DOHH2 (cell line): ENCODE measurements around the gene PARP14.

Source experiments
- H3F3A ChIP-seq: fragments of 200-600 bp; sonication (generic), shearing (Covaris generic); 2 replicates; pipeline ENCODE4 v1.6.0; 2016; ENCODE audit warnings: antibody characterized with exemption, mild to moderate bottlenecking; ENCODE audit not compliant: control insufficient read depth, insufficient read depth
- H3K27ac ChIP-seq: fragments of 200-600 bp; sonication (generic); 2 replicates; pipeline ENCODE4 v1.5.1; 2014; ENCODE audit warnings: low read depth, mild to moderate bottlenecking, low read length, moderate library complexity
- H3K27me3 ChIP-seq: fragments of 200-600 bp; sonication (generic); 2 replicates; pipeline ENCODE4 v1.6.1; 2014; ENCODE audit warnings: mild to moderate bottlenecking, low read length, mixed read lengths; ENCODE audit not compliant: control insufficient read depth
- H3K36me3 ChIP-seq: fragments of 200-600 bp; sonication (generic); 2 replicates; pipeline ENCODE4 v1.6.1; 2014; ENCODE audit warnings: mild to moderate bottlenecking, low read length, moderate library complexity, mixed read lengths; ENCODE audit not compliant: control insufficient read depth
- H3K4me1 ChIP-seq: fragments of 200-600 bp; sonication (generic); 2 replicates; pipeline ENCODE4 v1.6.1; 2014; ENCODE audit warnings: mild to moderate bottlenecking, low read length, mixed read lengths; ENCODE audit not compliant: control insufficient read depth
- H3K4me2 ChIP-seq: fragments of 200-600 bp; sonication (generic); 2 replicates; pipeline ENCODE4 v1.6.0; 2014; ENCODE audit warnings: mild to moderate bottlenecking, low read length, moderate library complexity
- H3K4me3 ChIP-seq: fragments of 200-600 bp; sonication (generic); 2 replicates; pipeline ENCODE4 v1.5.1; 2014; ENCODE audit warnings: mild to moderate bottlenecking, low read length, mixed read lengths
- H3K79me2 ChIP-seq: fragments of 200-600 bp; sonication (generic); 2 replicates; pipeline ENCODE4 v1.6.1; 2014; ENCODE audit warnings: mild to moderate bottlenecking, low read length, mixed read lengths; ENCODE audit not compliant: control insufficient read depth
- H3K9me2 ChIP-seq: fragments of 200-600 bp; sonication (generic); replicated peaks from 2 replicates; pipeline ENCODE4 v1.6.1; 2014; ENCODE audit warnings: mild to moderate bottlenecking, low read length, mixed read lengths; ENCODE audit not compliant: control insufficient read depth
- H3K9me3 ChIP-seq: fragments of 200-600 bp; sonication (generic); 2 replicates; pipeline ENCODE4 v1.6.1; 2014; ENCODE audit warnings: antibody characterized with exemption, low read length, mixed read lengths; ENCODE audit not compliant: control insufficient read depth, insufficient read depth
- H4K20me1 ChIP-seq: fragments of 200-600 bp; sonication (generic); 2 replicates; pipeline ENCODE4 v1.6.0; 2014; ENCODE audit warnings: low read depth, mild to moderate bottlenecking, antibody characterized with exemption, low read length, moderate library complexity; ENCODE audit not compliant: control insufficient read depth, insufficient read depth
- EZH2phosphoT487 ChIP-seq: fragments of 200-600 bp; sonication (generic); IDR thresholded peaks from 2 replicates; pipeline ENCODE4 v1.6.1; 2017; ENCODE audit warnings: borderline replicate concordance, mild to moderate bottlenecking, antibody characterized with exemption, low read length, moderate library complexity, mixed read lengths
- TF ChIP-seq, protein P1 (sequence below): fragments of 200-600 bp; sonication (generic); IDR thresholded peaks from one replicate; pipeline ENCODE4 v1.5.1; 2014; ENCODE audit warnings: antibody characterized with exemption, mild to moderate bottlenecking, low read depth, low read length; ENCODE audit not compliant: poor library complexity, severe bottlenecking

The PARP14 gene

DNA sequence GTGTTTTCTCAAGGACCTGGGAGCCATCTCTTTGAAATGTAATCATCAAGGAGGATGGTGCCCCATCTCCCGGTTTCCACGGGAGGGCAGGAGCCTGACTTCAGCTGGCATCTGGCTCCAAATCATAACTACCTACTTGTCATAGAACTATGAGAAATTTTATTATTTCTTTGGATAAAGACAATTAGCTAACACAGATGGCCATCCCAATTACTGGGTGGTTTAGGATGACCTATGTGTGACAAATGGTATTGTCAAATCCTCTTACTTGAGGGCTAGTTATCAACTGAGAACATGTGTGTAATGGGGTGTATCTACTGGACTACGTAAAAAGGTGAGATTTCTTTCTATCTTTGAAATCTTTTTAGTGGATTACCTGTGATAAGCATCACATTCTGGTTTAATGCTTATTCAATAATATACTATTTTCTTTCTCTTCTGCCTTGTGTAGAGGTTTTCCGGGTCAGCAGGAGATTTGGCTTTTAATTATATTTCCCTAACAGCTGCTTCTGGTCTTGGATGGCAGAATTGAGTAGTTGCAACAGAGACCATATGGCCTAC is 15.3 kb upstream of the PARP14 start:
- no peak for TF ChIP-seq EZH2phosphoT487
- TF ChIP-seq, protein P1, sequence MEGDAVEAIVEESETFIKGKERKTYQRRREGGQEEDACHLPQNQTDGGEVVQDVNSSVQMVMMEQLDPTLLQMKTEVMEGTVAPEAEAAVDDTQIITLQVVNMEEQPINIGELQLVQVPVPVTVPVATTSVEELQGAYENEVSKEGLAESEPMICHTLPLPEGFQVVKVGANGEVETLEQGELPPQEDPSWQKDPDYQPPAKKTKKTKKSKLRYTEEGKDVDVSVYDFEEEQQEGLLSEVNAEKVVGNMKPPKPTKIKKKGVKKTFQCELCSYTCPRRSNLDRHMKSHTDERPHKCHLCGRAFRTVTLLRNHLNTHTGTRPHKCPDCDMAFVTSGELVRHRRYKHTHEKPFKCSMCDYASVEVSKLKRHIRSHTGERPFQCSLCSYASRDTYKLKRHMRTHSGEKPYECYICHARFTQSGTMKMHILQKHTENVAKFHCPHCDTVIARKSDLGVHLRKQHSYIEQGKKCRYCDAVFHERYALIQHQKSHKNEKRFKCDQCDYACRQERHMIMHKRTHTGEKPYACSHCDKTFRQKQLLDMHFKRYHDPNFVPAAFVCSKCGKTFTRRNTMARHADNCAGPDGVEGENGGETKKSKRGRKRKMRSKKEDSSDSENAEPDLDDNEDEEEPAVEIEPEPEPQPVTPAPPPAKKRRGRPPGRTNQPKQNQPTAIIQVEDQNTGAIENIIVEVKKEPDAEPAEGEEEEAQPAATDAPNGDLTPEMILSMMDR: no peak
- Histone ChIP-seq H3K27me3 (no peaks in the 10 kb centered on the region; the same call in 1 of the 2 replicates), H3K79me2 (no peaks in the 10 kb centered on the region)

DNA sequence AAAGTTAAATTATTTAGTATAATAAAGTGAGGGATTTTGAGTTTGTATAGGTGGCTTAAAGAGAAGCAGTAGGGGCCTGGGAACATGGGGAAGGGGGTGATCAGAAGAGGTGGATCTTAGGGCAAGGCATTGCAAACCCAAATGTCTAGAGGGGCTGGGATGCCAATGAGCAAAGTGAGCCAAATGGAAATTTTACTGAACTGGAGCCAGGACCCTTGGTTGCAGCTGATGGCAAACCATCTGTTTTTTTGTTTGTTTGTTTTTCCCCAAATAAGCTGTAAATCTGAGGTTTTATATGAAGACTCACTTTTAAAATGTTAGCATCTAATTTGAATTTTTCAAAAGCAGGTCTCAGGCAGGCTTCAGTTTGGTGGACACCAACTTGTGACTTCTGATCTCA is 14.8 kb upstream of the PARP14 start:
- H3K27ac ChIP-seq: no peak overlapping the region

More for the DNA sequence above, 15.3 kb upstream of the PARP14 start:
- no peak overlapping the region for H3K4me3 ChIP-seq
- H4K20me1 ChIP-seq: no peaks in the 10 kb centered on the region
- no peaks in the 10 kb centered on the region for H3K4me1 ChIP-seq
- H3K9me3 ChIP-seq: no peaks in the 10 kb centered on the region
- H3K4me2 ChIP-seq: no peak overlapping the region
- H3K27ac ChIP-seq: no peak overlapping the region
- no peaks in the 10 kb centered on the region for H3K9me2 ChIP-seq
- no peaks in the 10 kb centered on the region for H3F3A ChIP-seq
- H3K36me3 ChIP-seq: no peaks in the 10 kb centered on the region

DNA sequence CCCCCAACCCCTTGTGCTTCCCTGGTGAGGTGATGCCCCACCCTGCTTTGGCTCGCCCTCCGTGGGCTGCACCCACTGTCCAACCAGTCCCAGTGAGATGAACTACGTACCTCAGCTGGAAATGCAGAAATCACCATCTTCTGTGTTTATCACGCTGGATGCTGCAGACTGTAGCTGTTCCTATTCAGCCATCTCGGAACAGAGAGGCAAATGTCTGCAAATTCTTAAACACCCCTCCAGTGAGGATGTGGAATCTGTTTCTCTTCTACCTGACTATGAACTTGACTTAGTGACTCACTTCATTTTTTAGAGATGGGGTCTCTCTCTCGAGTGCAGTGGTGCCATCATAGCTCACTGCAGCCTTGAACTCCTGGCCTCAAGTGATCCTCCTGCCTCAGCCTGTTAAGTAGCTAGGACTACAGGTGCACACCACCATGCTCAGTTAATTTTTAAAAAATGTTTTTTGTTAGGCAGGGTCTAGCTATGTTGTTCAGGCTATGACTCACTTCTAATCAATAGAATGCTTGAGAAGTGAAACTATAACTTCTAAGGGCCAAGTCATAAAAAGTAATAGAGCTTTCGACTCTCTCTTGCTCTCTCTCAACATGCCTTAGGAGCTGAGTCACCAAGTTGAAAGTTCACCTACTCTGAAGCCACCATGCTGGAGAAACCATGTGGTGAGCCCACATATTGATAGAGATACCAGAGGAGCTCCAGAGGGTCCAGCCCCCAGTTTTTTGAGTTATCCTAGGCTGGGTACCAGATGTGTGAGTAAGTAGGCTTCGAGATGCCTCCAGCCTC is 11.5 kb upstream of the PARP14 start:
- TF ChIP-seq EZH2phosphoT487: no peak
- TF ChIP-seq, protein P1: no peak
- Histone ChIP-seq H3K4me2 (no peak overlapping the region), H3K27me3 (no peaks in the 10 kb centered on the region), H3K9me2 (no peaks in the 10 kb centered on the region), H3K27ac (no peak overlapping the region), H3K79me2 (no peaks in the 10 kb centered on the region), H3K9me3 (peaks cover 5% of the 10 kb centered on the region; the same call in 1 of the 2 replicates), H3K4me1 (peaks cover 7% of the 10 kb centered on the region), H3K4me3 (no peak overlapping the region), H3F3A (no peaks in the 10 kb centered on the region), H4K20me1 (no peaks in the 10 kb centered on the region), H3K36me3 (no peaks in the 10 kb centered on the region)

More for the DNA sequence above, 14.8 kb upstream of the PARP14 start:
- Histone ChIP-seq H3K36me3 (no peaks in the 10 kb centered on the region), H3F3A (no peaks in the 10 kb centered on the region), H4K20me1 (no peaks in the 10 kb centered on the region), H3K4me1 (no peaks in the 10 kb centered on the region), H3K9me3 (no peaks in the 10 kb centered on the region), H3K79me2 (no peaks in the 10 kb centered on the region), H3K9me2 (no peaks in the 10 kb centered on the region), H3K4me2 (no peak overlapping the region), H3K4me3 (no peak overlapping the region), H3K27me3 (no peaks in the 10 kb centered on the region; the same call in 1 of the 2 replicates)
- TF ChIP-seq EZH2phosphoT487: no peak
- TF ChIP-seq, protein P1: no peak
